CD4-positive, alpha-beta T cell treated with Interleukin-10 for 1 hour (primary cell): ENCODE data around the gene NPIPA8.
"Not testable (repeated sequence)": the region's sequence is repeated elsewhere in the genome, so short reads cannot be mapped to it uniquely, and the experiment has no call there.

ENCODE experiments used
- DNase-seq: peaks from one replicate; pipeline ENCODE4 v3.0.0-alpha.2; 2020

The NPIPA8 gene

GRCh38 chr16:18336636-18337035, at the start of gene NPIPA8:
NPIPA8 (minus strand) TSS chr16:18336736; CDS start chr16:18332662, 4,074 bp downstream.
- DNase-seq = not testable (repeated sequence)

GRCh38 chr16:18385285-18385684, 48.7 kb upstream of the NPIPA8 start:
- not testable (repeated sequence) for DNase-seq

- DNase-seq = not testable (repeated sequence)
Observed at GRCh38 chr16:18384869-18385268, 48.3 kb upstream of the NPIPA8 start.

- DNase-seq = not testable (repeated sequence)
Observed at GRCh38 chr16:18384098-18384636, 47.6 kb upstream of the NPIPA8 start.

- DNase-seq = not testable (repeated sequence)
Observed at GRCh38 chr16:18382696-18383095, 46.2 kb upstream of the NPIPA8 start.

GRCh38 chr16:18347742-18348141, 11.2 kb upstream of the NPIPA8 start:
- not testable (repeated sequence) for DNase-seq

- not testable (repeated sequence) for DNase-seq
Observed at GRCh38 chr16:18346993-18347392, 10.5 kb upstream of the NPIPA8 start.

GRCh38 chr16:18344634-18345033, 8.1 kb upstream of the NPIPA8 start:
- DNase-seq = not testable (repeated sequence)

GRCh38 chr16:18341986-18342385, 5.5 kb upstream of the NPIPA8 start:
- not testable (repeated sequence) for DNase-seq

- not testable (repeated sequence) for DNase-seq
Observed at GRCh38 chr16:18341417-18341960, 5.0 kb upstream of the NPIPA8 start.

GRCh38 chr16:18339210-18339609, 2.7 kb upstream of the NPIPA8 start:
- DNase-seq = not testable (repeated sequence)

- DNase-seq = not testable (repeated sequence)
Observed at GRCh38 chr16:18311811-18312210, 24.7 kb downstream of the NPIPA8 start.

GRCh38 chr16:18309159-18309558, 27.4 kb downstream of the NPIPA8 start:
- DNase-seq = not testable (repeated sequence)

- DNase-seq = not testable (repeated sequence)
Observed at GRCh38 chr16:18307241-18307640, 29.3 kb downstream of the NPIPA8 start.

GRCh38 chr16:18306066-18306465, 30.5 kb downstream of the NPIPA8 start:
- not testable (repeated sequence) for DNase-seq

- not testable (repeated sequence) for DNase-seq
Observed at GRCh38 chr16:18303059-18303706, 33.4 kb downstream of the NPIPA8 start.

GRCh38 chr16:18297714-18298113, 38.8 kb downstream of the NPIPA8 start:
- not testable (repeated sequence) for DNase-seq

GRCh38 chr16:18296931-18297330, 39.6 kb downstream of the NPIPA8 start:
- DNase-seq = not testable (repeated sequence)

GRCh38 chr16:18294371-18294770, 42.2 kb downstream of the NPIPA8 start:
- DNase-seq = not testable (repeated sequence)

GRCh38 chr16:18293337-18293956, 43.1 kb downstream of the NPIPA8 start:
- DNase-seq = not testable (repeated sequence)

GRCh38 chr16:18290959-18291358, 45.6 kb downstream of the NPIPA8 start:
- DNase-seq = not testable (repeated sequence)

GRCh38 chr16:18286342-18286741, 50.2 kb downstream of the NPIPA8 start:
- DNase-seq = not testable (repeated sequence)

- not testable (repeated sequence) for DNase-seq
Observed at GRCh38 chr16:18280319-18280718, 56.2 kb downstream of the NPIPA8 start.

- DNase-seq = not testable (repeated sequence)
Observed at GRCh38 chr16:18276756-18277155, 59.8 kb downstream of the NPIPA8 start.
